Effector memory CD8-positive, alpha-beta T cell (primary cell): ENCODE results near the gene AFAP1.

Experiments
- ATAC-seq: fragments of 150-1000 bp; cut with Tn5 transposase; replicated peaks from 2 replicates; pipeline ENCODE4 v1.10.0; 2021; ENCODE audit warnings: mild to moderate bottlenecking, moderate library complexity
- DNase-seq, 3 experiments: peaks; one replicate each; pipeline ENCODE4 v3.0.0; 2021
- H3K27ac Mint-ChIP-seq, 2 donors: one replicate each; pipeline ENCODE4 v1.8.0; 2022; ENCODE audit warnings: mild to moderate bottlenecking in 2 of 2, mixed read lengths in 2 of 2, moderate library complexity in 2 of 2
- H3K27me3 Mint-ChIP-seq, 2 donors: one replicate each; pipeline ENCODE4 v1.8.0; 2022; ENCODE audit warnings: mixed read lengths in 2 of 2
- H3K36me3 Mint-ChIP-seq: one replicate; pipeline ENCODE4 v1.8.0; 2022; ENCODE audit warnings: mild to moderate bottlenecking, moderate library complexity, mixed read lengths; ENCODE audit not compliant: insufficient read depth
- H3K4me1 Mint-ChIP-seq, 2 donors: one replicate each; pipeline ENCODE4 v1.8.0; 2022; ENCODE audit warnings: low read depth in 2 of 2, mixed read lengths in 2 of 2
- H3K4me3 Mint-ChIP-seq, 2 donors: one replicate each; pipeline ENCODE4 v1.8.0; 2022; ENCODE audit warnings: mild to moderate bottlenecking in 2 of 2, mixed read lengths in 2 of 2, moderate library complexity in 2 of 2
- H3K9me3 Mint-ChIP-seq, 2 donors: one replicate each; pipeline ENCODE4 v1.8.0; 2022; ENCODE audit warnings: mixed read lengths in 2 of 2

The AFAP1 gene

GRCh38 chr4:7822137-7822505 lies 117.5 kb downstream of the AFAP1 start:
- no peak for ATAC-seq

GRCh38 chr4:7821245-7822136 lies 118.2 kb downstream of the AFAP1 start:
- peaks cover 3% of the 10 kb centered on the region for H3K36me3 Mint-ChIP-seq
- no peak overlapping the region for H3K27ac Mint-ChIP-seq
- peaks cover under 1 to 8% of the 10 kb centered on the region in 2 donors for H3K4me1 Mint-ChIP-seq
- no peaks in the 10 kb centered on the region for H3K9me3 Mint-ChIP-seq
- DNase-seq (no peak), ATAC-seq (no peak)
- no peak overlapping the region for H3K4me3 Mint-ChIP-seq
- no peaks in the 10 kb centered on the region for H3K27me3 Mint-ChIP-seq

More at GRCh38 chr4:7822137-7822505, 117.5 kb downstream of the AFAP1 start:
- Mint-ChIP-seq H3K4me1 (peaks cover 7 to 15% of the 10 kb centered on the region in 2 donors), H3K27ac (no peak overlapping the region), H3K4me3 (no peak overlapping the region), H3K27me3 (no peaks in the 10 kb centered on the region), H3K36me3 (peaks cover 3% of the 10 kb centered on the region), H3K9me3 (no peaks in the 10 kb centered on the region)
- no peak for DNase-seq

- H3K4me3 Mint-ChIP-seq = no peak overlapping the region
- DNase-seq (no peak), ATAC-seq (no peak)
- H3K9me3 Mint-ChIP-seq = no peaks in the 10 kb centered on the region
- H3K4me1 Mint-ChIP-seq = peaks cover 0 to 4% of the 10 kb centered on the region in 2 donors
- peaks cover 6% of the 10 kb centered on the region for H3K36me3 Mint-ChIP-seq
- no peaks in the 10 kb centered on the region for H3K27me3 Mint-ChIP-seq
- peak overlapping the region in 1 of 2 donors; percentile 75 for H3K27ac Mint-ChIP-seq
Observed at GRCh38 chr4:7820031-7820818, 119.4 kb downstream of the AFAP1 start.

GRCh38 chr4:7819446-7819845 lies 120.2 kb downstream of the AFAP1 start:
- Mint-ChIP-seq H3K4me1 (peaks cover 0 to 4% of the 10 kb centered on the region in 2 donors), H3K9me3 (no peaks in the 10 kb centered on the region), H3K27ac (no peak overlapping the region), H3K4me3 (no peak overlapping the region), H3K36me3 (peaks cover 13% of the 10 kb centered on the region), H3K27me3 (no peaks in the 10 kb centered on the region)
- ATAC-seq = no peak
- DNase-seq = no peak

- no peak overlapping the region for H3K4me3 Mint-ChIP-seq
- DNase-seq (no peak), ATAC-seq (no peak)
- peak overlapping the region in 1 of 2 donors; percentile 9 for H3K27ac Mint-ChIP-seq
- H3K27me3 Mint-ChIP-seq = no peaks in the 10 kb centered on the region
- H3K9me3 Mint-ChIP-seq = no peaks in the 10 kb centered on the region
- H3K4me1 Mint-ChIP-seq = peaks cover 0 to 4% of the 10 kb centered on the region in 2 donors
- peaks cover 13% of the 10 kb centered on the region for H3K36me3 Mint-ChIP-seq
Observed at GRCh38 chr4:7818399-7818911, 121.2 kb downstream of the AFAP1 start.

- Mint-ChIP-seq H3K27ac (peak overlapping the region in 1 of 2 donors; percentile 9), H3K4me3 (no peak overlapping the region), H3K4me1 (peaks cover 0 to 4% of the 10 kb centered on the region in 2 donors), H3K9me3 (no peaks in the 10 kb centered on the region), H3K27me3 (no peaks in the 10 kb centered on the region), H3K36me3 (peaks cover 13% of the 10 kb centered on the region)
- DNase-seq = no peak
- no peak for ATAC-seq
Observed at GRCh38 chr4:7817877-7818398, 121.7 kb downstream of the AFAP1 start.

- DNase-seq (no peak), ATAC-seq (no peak)
- no peak overlapping the region for H3K27ac Mint-ChIP-seq
- H3K4me3 Mint-ChIP-seq = no peak overlapping the region
- no peaks in the 10 kb centered on the region for H3K9me3 Mint-ChIP-seq
- H3K4me1 Mint-ChIP-seq = peaks cover 0 to 4% of the 10 kb centered on the region in 2 donors
- peaks cover 13% of the 10 kb centered on the region for H3K36me3 Mint-ChIP-seq
- no peaks in the 10 kb centered on the region for H3K27me3 Mint-ChIP-seq
Observed at GRCh38 chr4:7816771-7817170, 122.9 kb downstream of the AFAP1 start.

GRCh38 chr4:7815981-7816380 lies 123.7 kb downstream of the AFAP1 start:
- Mint-ChIP-seq H3K36me3 (peaks cover 13% of the 10 kb centered on the region), H3K4me1 (peaks cover 0 to 4% of the 10 kb centered on the region in 2 donors), H3K9me3 (no peaks in the 10 kb centered on the region), H3K4me3 (no peak overlapping the region), H3K27me3 (no peaks in the 10 kb centered on the region), H3K27ac (no peak overlapping the region)
- ATAC-seq = no peak
- no peak for DNase-seq

- H3K4me3 Mint-ChIP-seq = no peak overlapping the region
- peaks cover 15% of the 10 kb centered on the region for H3K36me3 Mint-ChIP-seq
- DNase-seq (no peak), ATAC-seq (no peak)
- H3K4me1 Mint-ChIP-seq = peaks cover 0 to 4% of the 10 kb centered on the region in 2 donors
- H3K27ac Mint-ChIP-seq = no peak overlapping the region
- no peaks in the 10 kb centered on the region for H3K9me3 Mint-ChIP-seq
- H3K27me3 Mint-ChIP-seq = no peaks in the 10 kb centered on the region
Observed at GRCh38 chr4:7815562-7815961, 124.1 kb downstream of the AFAP1 start.

GRCh38 chr4:7814451-7814850 lies 125.2 kb downstream of the AFAP1 start:
- Mint-ChIP-seq H3K4me1 (no peaks in the 10 kb centered on the region), H3K27ac (no peak overlapping the region), H3K9me3 (no peaks in the 10 kb centered on the region), H3K4me3 (no peak overlapping the region), H3K27me3 (no peaks in the 10 kb centered on the region), H3K36me3 (peaks cover 15% of the 10 kb centered on the region)
- no peak for DNase-seq
- no peak for ATAC-seq

- Mint-ChIP-seq H3K4me3 (no peak overlapping the region), H3K36me3 (peaks cover 15% of the 10 kb centered on the region), H3K4me1 (no peaks in the 10 kb centered on the region), H3K27ac (no peak overlapping the region), H3K27me3 (no peaks in the 10 kb centered on the region), H3K9me3 (no peaks in the 10 kb centered on the region)
- ATAC-seq (no peak), DNase-seq (no peak)
Observed at GRCh38 chr4:7813674-7814073, 126.0 kb downstream of the AFAP1 start.

- ATAC-seq (no peak), DNase-seq (no peak)
- H3K9me3 Mint-ChIP-seq = no peaks in the 10 kb centered on the region
- no peak overlapping the region for H3K4me3 Mint-ChIP-seq
- no peaks in the 10 kb centered on the region for H3K4me1 Mint-ChIP-seq
- H3K27ac Mint-ChIP-seq = no peak overlapping the region
- H3K27me3 Mint-ChIP-seq = no peaks in the 10 kb centered on the region
- H3K36me3 Mint-ChIP-seq = peaks cover 18% of the 10 kb centered on the region
Observed at GRCh38 chr4:7812921-7813320, 126.7 kb downstream of the AFAP1 start.

GRCh38 chr4:7812231-7812857 lies 127.3 kb downstream of the AFAP1 start:
- Mint-ChIP-seq H3K36me3 (peaks cover 16% of the 10 kb centered on the region), H3K9me3 (no peaks in the 10 kb centered on the region), H3K4me1 (no peaks in the 10 kb centered on the region), H3K4me3 (no peak overlapping the region), H3K27ac (no peak overlapping the region), H3K27me3 (no peaks in the 10 kb centered on the region)
- no peak for DNase-seq
- ATAC-seq = no peak
